Neural cell (in vitro differentiated cells): Measurements from ENCODE around the gene NR2C2. TPM values are rescaled to one million over a fixed set of nuclear protein-coding genes. Genes with fewer than 3 reads are reported as not detected.

Experiments used
- H2AFZ ChIP-seq: fragments of 200-600, 300-800 bp; sonication (generic), shearing (Covaris generic); 2 replicates; pipeline ENCODE4 v1.6.0; 2014; ENCODE audit warnings: low read depth, mild to moderate bottlenecking, antibody characterized with exemption, low read length, moderate library complexity
- H3F3A ChIP-seq: fragments of 200-600 bp; shearing (Covaris generic); 2 replicates; pipeline ENCODE4 v1.6.1; 2016; ENCODE audit warnings: mild to moderate bottlenecking, moderate library complexity, mixed read lengths, antibody characterized with exemption, low read length; ENCODE audit not compliant: insufficient read depth, poor library complexity, severe bottlenecking
- H3K27ac ChIP-seq: fragments of 200-600, 300-800 bp; sonication (generic), shearing (Covaris generic); 2 replicates; pipeline ENCODE4 v1.5.1; 2014; ENCODE audit warnings: mild to moderate bottlenecking, low read length, moderate library complexity
- H3K27me3 ChIP-seq: fragments of 300-800, 200-600 bp; sonication (generic), shearing (Covaris generic); 2 replicates; pipeline ENCODE4 v1.6.0; 2014; ENCODE audit warnings: mild to moderate bottlenecking, low read depth, low read length, moderate library complexity; ENCODE audit not compliant: insufficient read depth
- H3K36me3 ChIP-seq: fragments of 300-800, 200-600 bp; sonication (generic), shearing (Covaris generic); 2 replicates; pipeline ENCODE4 v1.5.1; 2014; ENCODE audit warnings: mild to moderate bottlenecking, antibody characterized with exemption, low read length, moderate library complexity; ENCODE audit not compliant: insufficient read depth
- H3K4me2 ChIP-seq: fragments of 300-800, 200-600 bp; sonication (generic), shearing (Covaris generic); 2 replicates; pipeline ENCODE4 v1.6.0; 2014; ENCODE audit warnings: mild to moderate bottlenecking, low read length
- H3K4me3 ChIP-seq: fragments of 300-800, 200-600 bp; sonication (generic), shearing (Covaris generic); 2 replicates; pipeline ENCODE4 v1.5.1; 2014; ENCODE audit warnings: mild to moderate bottlenecking, low read length, moderate library complexity
- H3K79me2 ChIP-seq: fragments of 200-600 bp; shearing (Covaris generic); replicated peaks from 2 replicates; pipeline ENCODE4 v1.6.0; 2014; ENCODE audit warnings: mild to moderate bottlenecking, low read length, moderate library complexity; ENCODE audit not compliant: insufficient read depth
- H3K9ac ChIP-seq: fragments of 300-800, 200-600 bp; sonication (generic), shearing (Covaris generic); 2 replicates; pipeline ENCODE4 v1.6.1; 2016; ENCODE audit warnings: mild to moderate bottlenecking, low read length, mixed read lengths
- H3K9me2 ChIP-seq: fragments of 200-600 bp; shearing (Covaris generic); 2 replicates; pipeline ENCODE4 v1.6.1; 2016; ENCODE audit warnings: mild to moderate bottlenecking, low read length, mixed read lengths; ENCODE audit not compliant: insufficient read depth
- H3K9me3 ChIP-seq: fragments of 200-600, 300-800 bp; sonication (generic), shearing (Covaris generic); 2 replicates; pipeline ENCODE4 v1.6.1; 2016; ENCODE audit warnings: mild to moderate bottlenecking, mixed run types, low read length, moderate library complexity, mixed read lengths
- H4K20me1 ChIP-seq: fragments of 200-600 bp; shearing (Covaris generic); 2 replicates; pipeline ENCODE4 v1.6.1; 2016; ENCODE audit warnings: mild to moderate bottlenecking, mixed run types; ENCODE audit not compliant: insufficient read depth
- EP300 ChIP-seq: fragments of 450-650 bp; conservative IDR thresholded peaks from 2 replicates; pipeline ENCODE4 v1.6.1; 2014; ENCODE audit warnings: antibody characterized with exemption, mild to moderate bottlenecking, moderate library complexity; ENCODE audit not compliant: poor library complexity, severe bottlenecking
- EZH2 ChIP-seq: fragments of 200-600, 300-800 bp; shearing (Covaris generic), sonication (generic); IDR thresholded peaks from 2 replicates; pipeline ENCODE4 v1.6.1; 2014; ENCODE audit warnings: antibody characterized with exemption, low read length, borderline replicate concordance, mild to moderate bottlenecking; ENCODE audit not compliant: insufficient read depth, poor library complexity, severe bottlenecking
- MXI1 ChIP-seq: fragments of 450-650 bp; conservative IDR thresholded peaks from 2 replicates; pipeline ENCODE4 v1.6.1; 2014; ENCODE audit warnings: antibody characterized with exemption, mild to moderate bottlenecking; ENCODE audit not compliant: poor library complexity, severe bottlenecking
- POLR2AphosphoS5 ChIP-seq: IDR thresholded peaks from 2 replicates; pipeline ENCODE4 v1.6.1; 2012
- RAD21 ChIP-seq: fragments of 450-650 bp; conservative IDR thresholded peaks from 2 replicates; pipeline ENCODE4 v1.6.1; 2014; ENCODE audit warnings: antibody characterized with exemption, mild to moderate bottlenecking, moderate library complexity
- SMC3 ChIP-seq: fragments of 450-650 bp; conservative IDR thresholded peaks from 2 replicates; pipeline ENCODE4 v1.6.1; 2014; ENCODE audit warnings: antibody characterized with exemption, mild to moderate bottlenecking, moderate library complexity; ENCODE audit not compliant: poor library complexity
- TAF1 ChIP-seq: IDR thresholded peaks from 2 replicates; pipeline ENCODE4 v1.6.1; 2012; ENCODE audit warnings: low read depth
- polyA plus RNA-seq: library from polyadenylated mRNA; depleted of rRNA; stranded (reverse); fragments of >200 nt; gene quantifications from 2 replicates; pipeline ENCODE4 v1.2.3, GENCODE V29; 2014
- TF ChIP-seq, protein P1 (sequence below): IDR thresholded peaks from 2 replicates; pipeline ENCODE4 v1.6.1; 2012; ENCODE audit warnings: borderline replicate concordance
- TF ChIP-seq, protein P2 (sequence below): fragments of 450-650 bp; IDR thresholded peaks from 2 replicates; pipeline ENCODE4 v1.5.1; 2014; ENCODE audit warnings: antibody characterized with exemption, mild to moderate bottlenecking, moderate library complexity; ENCODE audit not compliant: poor library complexity, severe bottlenecking

The NR2C2 gene
- polyA plus RNA-seq, 1 donor from 2014 or later: 37.5 TPM

DNA sequence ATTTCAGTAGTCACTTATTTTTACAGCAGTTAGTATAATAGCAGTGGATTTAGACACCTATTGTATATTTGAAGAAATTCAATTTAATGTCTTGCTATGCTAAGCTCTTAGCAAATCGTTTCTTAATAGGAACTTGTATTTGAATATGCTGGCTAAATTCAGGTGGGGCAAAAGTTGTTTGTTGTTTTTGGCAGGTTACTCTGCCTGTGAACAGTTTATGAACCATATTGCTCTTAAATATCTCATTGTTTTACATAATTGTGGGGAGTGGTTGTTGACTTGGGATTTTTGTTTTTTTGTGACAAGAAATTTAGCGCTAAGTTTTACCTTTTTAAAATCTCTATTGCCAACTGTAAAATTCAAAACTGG is 43.4 kb downstream of the NR2C2 start:
- H4K20me1 ChIP-seq: no peaks in the 10 kb centered on the region
- no peaks in the 10 kb centered on the region for H3K9me3 ChIP-seq
- H3K27me3 ChIP-seq: no peaks in the 10 kb centered on the region
- no peak overlapping the region for H3K27ac ChIP-seq
- H2AFZ ChIP-seq: no peak overlapping the region
- no peaks in the 10 kb centered on the region for H3K36me3 ChIP-seq
- H3K9ac ChIP-seq: no peak overlapping the region
- H3K9me2 ChIP-seq: no peaks in the 10 kb centered on the region
- H3K79me2 ChIP-seq: peaks cover 15% of the 10 kb centered on the region
- H3K4me2 ChIP-seq: no peak overlapping the region
- TF ChIP-seq MXI1: no peak
- TF ChIP-seq EZH2: no peak
- no peak for TF ChIP-seq POLR2AphosphoS5
- no peak for TF ChIP-seq SMC3
- TF ChIP-seq RAD21: no peak
- no peak for TF ChIP-seq TAF1
- TF ChIP-seq EP300: no peak
- TF ChIP-seq, protein P1, sequence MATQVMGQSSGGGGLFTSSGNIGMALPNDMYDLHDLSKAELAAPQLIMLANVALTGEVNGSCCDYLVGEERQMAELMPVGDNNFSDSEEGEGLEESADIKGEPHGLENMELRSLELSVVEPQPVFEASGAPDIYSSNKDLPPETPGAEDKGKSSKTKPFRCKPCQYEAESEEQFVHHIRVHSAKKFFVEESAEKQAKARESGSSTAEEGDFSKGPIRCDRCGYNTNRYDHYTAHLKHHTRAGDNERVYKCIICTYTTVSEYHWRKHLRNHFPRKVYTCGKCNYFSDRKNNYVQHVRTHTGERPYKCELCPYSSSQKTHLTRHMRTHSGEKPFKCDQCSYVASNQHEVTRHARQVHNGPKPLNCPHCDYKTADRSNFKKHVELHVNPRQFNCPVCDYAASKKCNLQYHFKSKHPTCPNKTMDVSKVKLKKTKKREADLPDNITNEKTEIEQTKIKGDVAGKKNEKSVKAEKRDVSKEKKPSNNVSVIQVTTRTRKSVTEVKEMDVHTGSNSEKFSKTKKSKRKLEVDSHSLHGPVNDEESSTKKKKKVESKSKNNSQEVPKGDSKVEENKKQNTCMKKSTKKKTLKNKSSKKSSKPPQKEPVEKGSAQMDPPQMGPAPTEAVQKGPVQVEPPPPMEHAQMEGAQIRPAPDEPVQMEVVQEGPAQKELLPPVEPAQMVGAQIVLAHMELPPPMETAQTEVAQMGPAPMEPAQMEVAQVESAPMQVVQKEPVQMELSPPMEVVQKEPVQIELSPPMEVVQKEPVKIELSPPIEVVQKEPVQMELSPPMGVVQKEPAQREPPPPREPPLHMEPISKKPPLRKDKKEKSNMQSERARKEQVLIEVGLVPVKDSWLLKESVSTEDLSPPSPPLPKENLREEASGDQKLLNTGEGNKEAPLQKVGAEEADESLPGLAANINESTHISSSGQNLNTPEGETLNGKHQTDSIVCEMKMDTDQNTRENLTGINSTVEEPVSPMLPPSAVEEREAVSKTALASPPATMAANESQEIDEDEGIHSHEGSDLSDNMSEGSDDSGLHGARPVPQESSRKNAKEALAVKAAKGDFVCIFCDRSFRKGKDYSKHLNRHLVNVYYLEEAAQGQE: no peak
- TF ChIP-seq, protein P2, sequence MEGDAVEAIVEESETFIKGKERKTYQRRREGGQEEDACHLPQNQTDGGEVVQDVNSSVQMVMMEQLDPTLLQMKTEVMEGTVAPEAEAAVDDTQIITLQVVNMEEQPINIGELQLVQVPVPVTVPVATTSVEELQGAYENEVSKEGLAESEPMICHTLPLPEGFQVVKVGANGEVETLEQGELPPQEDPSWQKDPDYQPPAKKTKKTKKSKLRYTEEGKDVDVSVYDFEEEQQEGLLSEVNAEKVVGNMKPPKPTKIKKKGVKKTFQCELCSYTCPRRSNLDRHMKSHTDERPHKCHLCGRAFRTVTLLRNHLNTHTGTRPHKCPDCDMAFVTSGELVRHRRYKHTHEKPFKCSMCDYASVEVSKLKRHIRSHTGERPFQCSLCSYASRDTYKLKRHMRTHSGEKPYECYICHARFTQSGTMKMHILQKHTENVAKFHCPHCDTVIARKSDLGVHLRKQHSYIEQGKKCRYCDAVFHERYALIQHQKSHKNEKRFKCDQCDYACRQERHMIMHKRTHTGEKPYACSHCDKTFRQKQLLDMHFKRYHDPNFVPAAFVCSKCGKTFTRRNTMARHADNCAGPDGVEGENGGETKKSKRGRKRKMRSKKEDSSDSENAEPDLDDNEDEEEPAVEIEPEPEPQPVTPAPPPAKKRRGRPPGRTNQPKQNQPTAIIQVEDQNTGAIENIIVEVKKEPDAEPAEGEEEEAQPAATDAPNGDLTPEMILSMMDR: no peak
- no peak overlapping the region for H3K4me3 ChIP-seq
- H3F3A ChIP-seq: no peaks in the 10 kb centered on the region

DNA sequence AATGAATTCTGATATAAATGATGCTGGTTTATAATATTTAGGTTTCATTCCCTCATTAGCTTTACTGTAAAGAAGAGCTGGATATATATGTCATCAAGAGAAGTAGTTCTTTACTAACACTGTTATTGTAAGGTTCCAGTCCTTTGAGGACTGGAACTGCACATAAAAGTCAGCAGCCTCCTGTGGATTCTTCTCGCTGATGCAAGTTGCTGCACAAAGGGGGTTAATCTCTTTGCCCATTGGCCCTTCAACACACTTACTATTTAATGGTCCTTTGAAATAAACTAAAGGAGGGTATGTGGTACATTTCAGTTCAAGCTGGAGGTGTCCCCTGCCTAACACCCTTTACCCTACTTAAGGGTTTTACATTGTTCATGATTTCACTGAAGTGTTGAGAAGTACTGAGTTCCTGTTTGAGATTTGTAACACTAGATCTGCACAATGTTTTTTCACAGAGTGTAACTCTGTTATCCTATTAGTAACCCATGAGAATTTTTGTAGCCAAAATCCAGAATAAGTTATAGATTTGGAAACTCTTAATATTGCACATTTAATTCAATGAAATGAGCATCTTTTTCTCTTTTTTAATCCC is 43.9 kb downstream of the NR2C2 start:
- H4K20me1 ChIP-seq: no peaks in the 10 kb centered on the region
- no peaks in the 10 kb centered on the region for H3K9me3 ChIP-seq
- no peak overlapping the region for H3K27ac ChIP-seq
- no peak overlapping the region for H3K4me3 ChIP-seq
- H3K9ac ChIP-seq: no peak overlapping the region
- no peaks in the 10 kb centered on the region for H3F3A ChIP-seq
- no peaks in the 10 kb centered on the region for H3K27me3 ChIP-seq
- TF ChIP-seq EZH2 (no peak), EP300 (no peak), MXI1 (no peak), RAD21 (no peak), POLR2AphosphoS5 (no peak)
- TF ChIP-seq, protein P1: no peak
- H2AFZ ChIP-seq: no peak overlapping the region
- no peak overlapping the region for H3K4me2 ChIP-seq
- H3K36me3 ChIP-seq: no peaks in the 10 kb centered on the region
- H3K9me2 ChIP-seq: no peaks in the 10 kb centered on the region
- H3K79me2 ChIP-seq: peaks cover 19% of the 10 kb centered on the region
